Measurements from ENCODE around the gene TRA2B.

Gene TRA2B

GRCh38 chr3:185931777-185932612 lies 5.8 kb downstream of the TRA2B start:
- WGBS, result 35% methylated on average over 5 of the region's 8 CpGs
- no peak overlapping the region for H2BK12ac ChIP-seq (ENCODE audit: low read length in 2 of 2)
- H3K4me2 ChIP-seq (ENCODE audit: low read length, poor library complexity, severe bottlenecking), result peak overlapping the region; percentile 16

GRCh38 chr3:185930393-185931107 lies 7.3 kb downstream of the TRA2B start:
- Histone ChIP-seq H3K4ac (ENCODE audit: low read depth in 1 of 2, low read length in 2 of 2) (no peak overlapping the region), H2BK12ac (ENCODE audit: low read length in 2 of 2) (no peak overlapping the region), H2BK15ac (ENCODE audit: low read depth, poor library complexity, severe bottlenecking) (no peak overlapping the region), H3K4me3 (ENCODE audit: insufficient read depth in 1 of 2, low read depth in 1 of 2, low read length in 2 of 2) (peak overlapping the region in 1 of 2 experiments; percentile 100), H4K91ac (ENCODE audit: low read length) (no peak overlapping the region), H2AK5ac (ENCODE audit: low read length, severe bottlenecking) (no peak overlapping the region), H3K23ac (ENCODE audit: low read length in 2 of 2) (no peak overlapping the region), H3K36me3 (ENCODE audit: control insufficient read depth in 1 of 2, insufficient read depth in 2 of 2, low read depth in 1 of 2, low read length in 2 of 2) (peaks cover 2 to 28% of the 10 kb centered on the region in 2 experiments), H3K27me3 (ENCODE audit: control insufficient read depth in 1 of 2, insufficient read depth in 1 of 2, low read length in 2 of 2) (no peaks in the 10 kb centered on the region), H2BK5ac (ENCODE audit: low read depth, low read length, poor library complexity, severe bottlenecking) (no peak overlapping the region), H3K4me2 (ENCODE audit: low read length, poor library complexity, severe bottlenecking) (no peak overlapping the region), H4K8ac (ENCODE audit: low read length) (no peak overlapping the region), H3K9ac (ENCODE audit: low read length) (peak overlapping the region; percentile 100), H2BK120ac (ENCODE audit: low read depth, low read length) (no peak overlapping the region), H3K14ac (ENCODE audit: low read length in 2 of 2) (no peak overlapping the region), H2AFZ (ENCODE audit: low read depth, low read length) (no peak overlapping the region), H3K27ac (ENCODE audit: low read length, poor library complexity, severe bottlenecking) (no peak overlapping the region), H3K79me1 (replicated peaks; ENCODE audit: low read length, poor library complexity, severe bottlenecking) (no peaks in the 10 kb centered on the region), H3K18ac (ENCODE audit: low read depth in 1 of 2, low read length in 2 of 2) (no peak overlapping the region), H3K9me3 (ENCODE audit: control insufficient read depth, low read length) (no peaks in the 10 kb centered on the region), H3K4me1 (ENCODE audit: control insufficient read depth, insufficient read depth, low read depth, low read length) (peaks cover 4% of the 10 kb centered on the region)
- 80% methylated on average over 1 of the region's 3 CpGs for WGBS
- peak; percentile 53 for DNase-seq

More at GRCh38 chr3:185931777-185932612, 5.8 kb downstream of the TRA2B start:
- Histone ChIP-seq H3K4me3 (ENCODE audit: insufficient read depth in 1 of 2, low read depth in 1 of 2, low read length in 2 of 2) (peak overlapping the region in 1 of 2 experiments; percentile 100), H3K14ac (ENCODE audit: low read length in 2 of 2) (no peak overlapping the region), H2AK5ac (ENCODE audit: low read length, severe bottlenecking) (no peak overlapping the region), H2BK15ac (ENCODE audit: low read depth, poor library complexity, severe bottlenecking) (no peak overlapping the region), H3K27ac (ENCODE audit: low read length, poor library complexity, severe bottlenecking) (no peak overlapping the region), H3K4me1 (ENCODE audit: control insufficient read depth, insufficient read depth, low read depth, low read length) (peaks cover 2% of the 10 kb centered on the region), H4K91ac (ENCODE audit: low read length) (no peak overlapping the region), H3K23ac (ENCODE audit: low read length in 2 of 2) (no peak overlapping the region), H3K4ac (ENCODE audit: low read depth in 1 of 2, low read length in 2 of 2) (no peak overlapping the region), H4K8ac (ENCODE audit: low read length) (no peak overlapping the region), H3K9me3 (ENCODE audit: control insufficient read depth, low read length) (no peaks in the 10 kb centered on the region), H2BK5ac (ENCODE audit: low read depth, low read length, poor library complexity, severe bottlenecking) (no peak overlapping the region), H3K79me1 (replicated peaks; ENCODE audit: low read length, poor library complexity, severe bottlenecking) (no peaks in the 10 kb centered on the region), H3K9ac (ENCODE audit: low read length) (peak overlapping the region; percentile 100), H2BK120ac (ENCODE audit: low read depth, low read length) (no peak overlapping the region), H3K27me3 (ENCODE audit: control insufficient read depth in 1 of 2, insufficient read depth in 1 of 2, low read length in 2 of 2) (no peaks in the 10 kb centered on the region), H3K36me3 (ENCODE audit: control insufficient read depth in 1 of 2, insufficient read depth in 2 of 2, low read depth in 1 of 2, low read length in 2 of 2) (peaks cover 2 to 15% of the 10 kb centered on the region in 2 experiments), H3K18ac (ENCODE audit: low read depth in 1 of 2, low read length in 2 of 2) (no peak overlapping the region), H2AFZ (ENCODE audit: low read depth, low read length) (no peak overlapping the region)
- no peak for DNase-seq

GRCh38 chr3:185929192-185930151 lies 8.3 kb downstream of the TRA2B start:
- H3K27ac ChIP-seq (ENCODE audit: low read length, poor library complexity, severe bottlenecking), result no peak overlapping the region
- no peaks in the 10 kb centered on the region for H3K9me3 ChIP-seq (ENCODE audit: control insufficient read depth, low read length)
- H3K36me3 ChIP-seq (ENCODE audit: control insufficient read depth in 1 of 2, insufficient read depth in 2 of 2, low read depth in 1 of 2, low read length in 2 of 2), result peaks cover 8 to 38% of the 10 kb centered on the region in 2 experiments
- H2BK15ac ChIP-seq (ENCODE audit: low read depth, poor library complexity, severe bottlenecking), result no peak overlapping the region
- peak overlapping the region in 1 of 2 experiments; percentile 23 for H3K23ac ChIP-seq (ENCODE audit: low read length in 2 of 2)
- no peak overlapping the region for H2AK5ac ChIP-seq (ENCODE audit: low read length, severe bottlenecking)
- no peak overlapping the region for H2AFZ ChIP-seq (ENCODE audit: low read depth, low read length)
- H3K14ac ChIP-seq (ENCODE audit: low read length in 2 of 2), result no peak overlapping the region
- peak overlapping the region in 1 of 2 experiments; percentile 51 for H3K4me3 ChIP-seq (ENCODE audit: insufficient read depth in 1 of 2, low read depth in 1 of 2, low read length in 2 of 2)
- H2BK5ac ChIP-seq (ENCODE audit: low read depth, low read length, poor library complexity, severe bottlenecking), result no peak overlapping the region
- WGBS, result 41% methylated on average over 2 of the region's 3 CpGs
- peaks cover 5% of the 10 kb centered on the region for H3K4me1 ChIP-seq (ENCODE audit: control insufficient read depth, insufficient read depth, low read depth, low read length)
- no peak overlapping the region for H4K91ac ChIP-seq (ENCODE audit: low read length)
- H2BK12ac ChIP-seq (ENCODE audit: low read length in 2 of 2), result no peak overlapping the region
- no peak overlapping the region for H2BK120ac ChIP-seq (ENCODE audit: low read depth, low read length)
- H3K27me3 ChIP-seq (ENCODE audit: control insufficient read depth in 1 of 2, insufficient read depth in 1 of 2, low read length in 2 of 2), result no peaks in the 10 kb centered on the region
- no peak overlapping the region for H4K8ac ChIP-seq (ENCODE audit: low read length)
- peak overlapping the region; percentile 35 for H3K9ac ChIP-seq (ENCODE audit: low read length)
- no peak overlapping the region for H3K4ac ChIP-seq (ENCODE audit: low read depth in 1 of 2, low read length in 2 of 2)
- peak overlapping the region; percentile 57 for H3K4me2 ChIP-seq (ENCODE audit: low read length, poor library complexity, severe bottlenecking)
- H3K18ac ChIP-seq (ENCODE audit: low read depth in 1 of 2, low read length in 2 of 2), result no peak overlapping the region
- peak; percentile 6 for DNase-seq
- H3K79me1 ChIP-seq (replicated peaks; ENCODE audit: low read length, poor library complexity, severe bottlenecking), result no peaks in the 10 kb centered on the region
